PC-3 (cell line): ENCODE results near the gene TOLLIP.

Experiments used
- EZH2 ChIP-seq: fragments of 300-600 bp; sonication (generic); IDR thresholded peaks from one replicate; pipeline ENCODE4 v1.6.1; 2017; ENCODE audit warnings: antibody characterized with exemption, mild to moderate bottlenecking, low read length; ENCODE audit not compliant: unreplicated experiment
- TF ChIP-seq, protein P1 (sequence below): fragments of 300-600 bp; sonication (generic); conservative IDR thresholded peaks from 2 replicates; pipeline ENCODE4 v1.5.1; 2017; ENCODE audit warnings: antibody characterized with exemption, low read depth, mild to moderate bottlenecking, low read length

GRCh38 chr11:1305501-1306056 is 3.9 kb downstream of the TOLLIP start:
- TF ChIP-seq, protein P1, sequence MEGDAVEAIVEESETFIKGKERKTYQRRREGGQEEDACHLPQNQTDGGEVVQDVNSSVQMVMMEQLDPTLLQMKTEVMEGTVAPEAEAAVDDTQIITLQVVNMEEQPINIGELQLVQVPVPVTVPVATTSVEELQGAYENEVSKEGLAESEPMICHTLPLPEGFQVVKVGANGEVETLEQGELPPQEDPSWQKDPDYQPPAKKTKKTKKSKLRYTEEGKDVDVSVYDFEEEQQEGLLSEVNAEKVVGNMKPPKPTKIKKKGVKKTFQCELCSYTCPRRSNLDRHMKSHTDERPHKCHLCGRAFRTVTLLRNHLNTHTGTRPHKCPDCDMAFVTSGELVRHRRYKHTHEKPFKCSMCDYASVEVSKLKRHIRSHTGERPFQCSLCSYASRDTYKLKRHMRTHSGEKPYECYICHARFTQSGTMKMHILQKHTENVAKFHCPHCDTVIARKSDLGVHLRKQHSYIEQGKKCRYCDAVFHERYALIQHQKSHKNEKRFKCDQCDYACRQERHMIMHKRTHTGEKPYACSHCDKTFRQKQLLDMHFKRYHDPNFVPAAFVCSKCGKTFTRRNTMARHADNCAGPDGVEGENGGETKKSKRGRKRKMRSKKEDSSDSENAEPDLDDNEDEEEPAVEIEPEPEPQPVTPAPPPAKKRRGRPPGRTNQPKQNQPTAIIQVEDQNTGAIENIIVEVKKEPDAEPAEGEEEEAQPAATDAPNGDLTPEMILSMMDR: no peak
- no peak for TF ChIP-seq EZH2
